Stimulated activated CD4-positive, alpha-beta T cell treated with anti-CD3 and anti-CD28 coated beads, Interleukin-15, amount 100 ng/mL, for 1 hour (primary cell): ENCODE measurements around the gene TAOK2.
"Not testable (repeated sequence)": the region's sequence is repeated elsewhere in the genome, so short reads cannot be mapped to it uniquely, and the experiment has no call there.

ENCODE experiments used
- DNase-seq, 2 donors: peaks; one replicate each; pipeline ENCODE4 v3.0.0-alpha.2; 2020; ENCODE audit warnings: low read depth in 1 of 2, low spot score in 1 of 2

The TAOK2 gene

GRCh38 chr16:30002614-30003346 is 29.1 kb downstream of the TAOK2 start:
- DNase-seq: no peak

DNA sequence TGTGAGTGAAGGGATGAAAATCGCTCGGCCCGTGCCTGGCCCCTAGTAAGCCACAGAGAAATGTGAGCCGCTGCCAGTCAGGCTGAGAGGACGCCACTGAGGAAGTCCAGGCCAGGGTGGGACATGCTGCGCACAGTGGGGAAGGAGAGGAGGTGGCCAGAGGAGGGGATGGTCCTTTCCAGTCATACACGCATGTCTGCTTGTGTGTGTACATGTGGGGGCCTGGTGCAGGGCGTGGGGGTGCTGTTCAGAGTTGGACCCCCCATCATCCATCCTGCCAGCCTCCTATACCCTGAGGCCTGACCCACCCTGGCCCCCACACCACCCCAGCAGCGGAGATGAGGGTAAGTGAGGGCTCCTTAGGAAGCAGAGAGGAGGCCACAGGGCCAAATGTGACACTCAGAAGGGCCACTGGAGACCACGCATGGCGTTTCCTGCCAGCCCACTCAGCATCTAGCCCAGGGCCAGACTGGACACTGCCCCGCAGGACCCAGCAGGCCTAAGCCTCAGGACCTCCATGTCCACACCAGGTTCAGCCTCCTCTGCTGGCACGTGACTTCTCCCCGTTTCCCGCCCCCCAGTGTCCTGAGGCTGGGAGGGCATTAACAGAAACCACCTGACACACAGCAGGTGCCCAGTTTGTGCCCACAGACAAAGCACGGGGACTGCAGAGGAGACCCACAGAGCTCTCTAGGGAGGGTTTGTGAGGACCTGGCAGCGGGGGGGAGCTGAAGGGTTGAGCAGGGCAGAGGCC is 30.2 kb downstream of the TAOK2 start:
- DNase-seq: no peak

DNA sequence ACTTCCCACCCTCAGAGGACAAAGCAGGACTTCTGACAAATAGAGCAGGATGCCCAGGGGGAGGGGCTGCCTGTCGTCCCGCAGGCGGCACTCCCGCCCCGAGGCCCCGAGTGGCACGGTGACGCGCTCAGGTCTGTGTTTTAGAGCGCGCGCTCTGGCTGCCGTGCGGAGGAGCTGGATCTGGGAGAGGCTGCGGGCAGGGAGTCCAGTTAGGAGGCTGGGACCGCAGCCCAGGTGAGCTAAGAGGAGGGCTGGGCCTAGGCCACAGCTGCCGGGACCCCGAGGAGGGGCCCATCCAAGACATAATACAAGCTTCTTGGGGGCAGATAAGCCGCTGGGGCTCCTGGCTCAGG is 30.7 kb downstream of the TAOK2 start:
- no peak for DNase-seq

DNA sequence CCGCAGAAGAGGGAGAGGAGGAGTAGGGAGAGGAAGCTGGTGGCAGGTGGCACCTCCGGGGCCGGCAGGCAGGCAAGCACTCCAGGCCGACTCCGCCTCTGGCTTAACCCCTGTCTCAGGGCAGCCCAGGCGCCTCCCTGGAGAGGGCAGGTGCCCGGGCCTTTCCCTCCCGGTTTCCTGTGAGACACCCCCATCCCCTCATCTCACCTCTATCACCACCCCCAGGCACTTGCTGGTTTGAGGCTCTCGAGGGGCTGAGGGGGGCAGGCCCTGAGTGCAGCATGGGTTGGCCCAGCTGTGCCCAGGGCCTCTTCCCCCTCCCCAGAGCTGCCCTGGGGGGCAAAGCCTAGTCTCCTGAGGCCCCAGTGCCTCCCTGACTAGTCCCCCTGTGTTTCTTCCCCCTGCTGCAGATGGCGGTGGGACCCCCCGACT is 31.2 kb downstream of the TAOK2 start:
- no peak for DNase-seq

GRCh38 chr16:30005341-30006094 is 31.9 kb downstream of the TAOK2 start:
- peak in 1 of 2 donors; percentile 24 for DNase-seq

- DNase-seq: no peak
Observed at GRCh38 chr16:30006095-30006473, 32.4 kb downstream of the TAOK2 start.

DNA sequence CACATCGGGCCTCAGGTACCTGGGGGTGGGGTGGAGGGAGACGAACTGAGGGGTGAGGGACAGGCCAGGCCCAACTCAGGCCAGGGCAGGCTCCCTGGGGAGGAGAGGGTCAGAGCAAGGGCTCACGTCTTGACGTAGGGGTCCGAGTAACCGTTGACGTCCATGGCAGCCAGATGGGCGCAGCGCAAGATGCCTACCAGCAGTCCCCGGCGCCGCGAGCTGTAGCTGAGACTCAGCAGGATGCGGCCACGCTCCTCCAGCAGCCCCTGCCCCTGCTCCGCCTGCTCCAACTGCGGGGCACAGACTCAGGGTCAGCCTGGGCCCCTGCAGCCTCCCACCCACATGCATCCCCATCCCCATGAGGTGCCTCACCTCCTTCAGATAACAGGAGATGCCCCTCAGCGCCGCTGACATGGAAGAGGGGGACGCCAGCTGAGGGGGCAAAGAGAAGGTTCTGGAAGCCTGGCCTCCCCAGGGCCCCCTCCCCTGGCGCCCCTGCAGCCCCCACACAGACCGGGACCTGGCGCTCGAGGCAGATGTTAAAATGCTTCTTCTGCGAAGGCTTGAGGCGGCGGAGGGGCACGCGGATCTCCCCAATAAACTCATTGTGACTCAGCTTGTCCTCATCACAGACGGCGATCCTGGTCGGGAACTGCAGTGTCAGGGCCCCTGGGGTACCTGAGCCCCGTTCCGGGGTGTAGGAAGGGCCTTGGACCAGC is 33.1 kb downstream of the TAOK2 start:
- no peak for DNase-seq

GRCh38 chr16:30007378-30007895 is 33.8 kb downstream of the TAOK2 start:
- no peak for DNase-seq

DNA sequence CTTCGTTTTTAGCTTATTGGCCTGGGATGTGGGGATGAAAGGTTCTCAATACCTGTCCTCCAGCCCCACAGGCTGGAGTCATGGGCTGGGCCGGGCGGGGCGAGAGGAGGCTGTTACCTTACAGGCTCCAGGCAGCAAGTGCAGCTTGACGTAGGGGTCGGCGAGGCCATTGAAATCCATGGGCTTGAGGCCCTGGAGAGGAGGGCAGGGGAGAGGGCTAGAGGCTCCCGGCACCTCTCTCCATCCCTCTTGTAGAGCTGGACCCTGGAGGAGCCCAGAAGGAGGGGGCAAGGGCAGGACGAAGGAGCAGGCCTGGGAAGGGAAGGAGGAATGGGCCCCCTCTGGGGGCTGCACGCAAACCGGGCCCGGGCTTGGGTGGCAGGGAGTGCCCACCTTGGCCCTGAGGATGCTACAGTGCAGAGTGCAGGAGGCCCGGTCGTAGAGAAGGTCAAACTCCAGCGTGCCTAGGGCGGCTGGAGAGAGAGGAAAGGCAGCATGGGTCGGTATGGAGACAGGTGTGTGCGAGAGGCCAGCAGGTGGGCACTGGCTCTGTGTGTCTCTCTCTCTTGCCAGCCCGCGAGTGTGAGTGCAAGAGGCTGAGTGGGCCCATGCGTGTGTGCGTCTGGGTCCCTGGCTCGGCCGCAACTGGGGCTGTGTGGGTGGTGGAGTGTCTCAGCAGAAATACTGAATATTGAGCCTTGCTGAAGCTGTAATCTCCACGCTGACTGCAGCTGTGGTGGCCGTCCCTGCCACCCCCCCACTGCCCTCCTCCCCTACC is 35.6 kb downstream of the TAOK2 start:
- DNase-seq: no peak

GRCh38 chr16:30009990-30010843 is 36.5 kb downstream of the TAOK2 start:
- DNase-seq: no peak

GRCh38 chr16:30010844-30011713 is 37.4 kb downstream of the TAOK2 start, which contains the start of gene DOC2A:
Gene DOC2A (minus strand): TSS chr16:30011027. CDS start chr16:30010222, 805 bp downstream.
- peak in 1 of 2 donors; percentile 25 for DNase-seq

DNA sequence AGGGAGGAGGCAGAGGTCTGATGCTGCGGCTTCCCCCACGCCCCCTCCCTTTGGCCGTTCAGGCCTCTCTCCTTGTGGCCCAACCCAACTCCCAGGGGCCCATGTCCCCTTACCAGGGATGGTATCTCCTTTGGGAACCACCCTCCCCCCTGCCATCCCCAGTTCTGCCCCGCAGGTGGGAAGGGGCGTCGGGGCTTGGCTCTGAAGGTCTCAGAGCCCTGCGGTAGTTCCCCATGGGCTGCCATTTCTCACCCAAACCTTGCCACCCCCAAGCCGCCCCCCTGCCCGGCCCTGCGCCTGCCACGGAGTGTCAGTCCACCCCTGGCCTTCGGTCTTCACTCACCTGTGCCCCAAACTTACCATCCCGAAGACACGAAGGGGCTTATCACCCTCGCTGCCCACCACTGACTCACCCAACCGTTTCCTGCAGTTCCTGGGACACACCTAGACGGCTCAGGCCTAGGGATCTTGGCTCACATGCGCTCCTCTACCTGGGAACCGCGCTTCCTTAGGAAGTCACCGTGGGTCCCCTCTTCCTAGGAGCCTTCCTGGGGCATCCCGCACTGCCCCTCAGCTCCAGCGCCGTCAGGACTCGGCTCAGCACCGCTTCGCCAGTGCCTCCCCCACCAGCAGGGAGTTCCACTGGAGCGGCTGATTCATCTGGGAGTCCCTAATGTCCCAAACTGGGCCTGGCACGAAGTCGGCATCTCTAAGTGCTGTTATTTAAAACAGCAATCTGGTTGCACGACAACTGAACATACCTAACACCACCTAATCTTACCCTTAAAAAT is 38.2 kb downstream of the TAOK2 start:
- no peak for DNase-seq

- not testable (repeated sequence) for DNase-seq
Observed at GRCh38 chr16:30012598-30012997, 38.9 kb downstream of the TAOK2 start.

GRCh38 chr16:30015450-30015849 is 41.8 kb downstream of the TAOK2 start:
- DNase-seq: not testable (repeated sequence)

DNA sequence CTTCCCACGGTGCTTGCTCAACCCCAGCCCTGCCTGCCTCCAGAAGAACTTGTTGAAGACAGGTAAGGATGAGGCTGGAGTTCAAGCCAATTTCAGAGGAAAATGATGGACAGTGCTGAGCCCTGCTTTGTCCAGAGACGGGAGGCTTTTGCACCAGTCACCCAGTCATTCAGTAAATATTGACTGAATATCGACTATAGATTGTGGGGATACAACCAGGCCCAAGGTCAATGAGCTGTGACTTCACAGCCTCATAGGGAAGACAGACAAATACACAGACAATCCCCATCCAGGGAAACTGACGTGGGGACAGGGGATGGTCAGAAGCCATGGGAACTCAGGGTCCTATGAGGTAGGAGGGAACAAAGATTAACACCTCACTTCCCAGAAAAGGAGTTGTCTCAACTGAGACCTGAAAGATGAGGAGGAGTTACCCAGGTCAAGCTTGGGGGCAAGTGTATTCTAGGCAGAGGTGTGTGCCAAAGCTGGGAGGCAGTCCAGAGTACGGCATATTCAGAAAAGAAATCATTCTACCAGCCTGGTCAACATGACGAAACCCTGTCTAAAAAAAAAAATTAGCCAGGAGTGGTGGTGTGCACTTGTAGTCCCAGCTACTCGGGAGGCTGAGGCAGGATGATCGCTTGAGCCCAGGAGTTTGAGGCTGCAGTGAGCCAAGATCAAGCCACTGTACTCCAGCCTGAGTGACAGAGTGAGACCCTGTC is 43.0 kb downstream of the TAOK2 start:
- DNase-seq: no peak

- no peak for DNase-seq
Observed at GRCh38 chr16:30017277-30017656, 43.6 kb downstream of the TAOK2 start.

DNA sequence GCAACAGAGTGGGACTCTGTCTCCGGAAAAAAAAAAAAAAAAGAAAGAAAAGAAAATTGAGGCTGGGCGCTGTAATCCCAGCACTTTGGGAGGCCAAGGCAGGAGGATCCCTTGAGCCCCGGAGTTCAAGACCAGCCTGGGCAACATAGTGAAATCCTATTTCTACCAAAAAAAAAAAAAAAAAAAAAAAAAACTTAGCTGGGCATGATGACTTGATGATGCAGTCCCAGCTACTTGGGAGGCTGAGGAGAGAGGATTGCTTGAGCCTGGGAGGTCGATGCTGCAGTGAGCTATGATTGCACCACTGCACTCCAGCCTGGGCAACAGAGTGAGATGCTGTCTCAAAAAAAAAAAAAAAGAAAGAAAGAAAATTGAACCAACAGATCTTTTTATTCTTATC is 44.3 kb downstream of the TAOK2 start:
- not testable (repeated sequence) for DNase-seq
